ENCODE data around the gene FEZ2.
"Not testable (repeated sequence)": the region's sequence is repeated elsewhere in the genome, so short reads cannot be mapped to it uniquely, and the experiment has no call there.

Gene FEZ2

GRCh38 chr2:36606925-36607324 is 9.0 kb upstream of the FEZ2 start:
- TF ChIP-seq POLR2A (IDR thresholded peaks at IDR 0.05; ENCODE audit: low read depth, low read length): no peak
- no peak for FAIRE-seq
- no peak for DNase-seq (ENCODE audit: insufficient read length, low spot score)

GRCh38 chr2:36605273-36605672 is 7.3 kb upstream of the FEZ2 start:
- TF ChIP-seq POLR2A (IDR thresholded peaks at IDR 0.05; ENCODE audit: low read depth, low read length): no peak
- DNase-seq (ENCODE audit: insufficient read length, low spot score): no peak
- FAIRE-seq: no peak

GRCh38 chr2:36603629-36604028 is 5.7 kb upstream of the FEZ2 start:
- not testable (repeated sequence) for FAIRE-seq; DNase-seq (ENCODE audit: insufficient read length, low spot score)

- no peak for FAIRE-seq
- no peak for TF ChIP-seq POLR2A (IDR thresholded peaks at IDR 0.05; ENCODE audit: low read depth, low read length)
- DNase-seq (ENCODE audit: insufficient read length, low spot score): no peak
Measured at GRCh38 chr2:36597003-36597531, 901 bp downstream of the FEZ2 start.

- FAIRE-seq: no peak
- DNase-seq (ENCODE audit: insufficient read length, low spot score): no peak
- TF ChIP-seq POLR2A (IDR thresholded peaks at IDR 0.05; ENCODE audit: low read depth, low read length): no peak
Measured at GRCh38 chr2:36596397-36596796, 1.6 kb downstream of the FEZ2 start.

- DNase-seq (ENCODE audit: insufficient read length, low spot score): no peak
- TF ChIP-seq POLR2A (IDR thresholded peaks at IDR 0.05; ENCODE audit: low read depth, low read length): no peak
- no peak for FAIRE-seq
Measured at GRCh38 chr2:36594849-36595248, 3.1 kb downstream of the FEZ2 start.

- TF ChIP-seq POLR2A (IDR thresholded peaks at IDR 0.05; ENCODE audit: low read depth, low read length): no peak
- DNase-seq (ENCODE audit: insufficient read length, low spot score): no peak
- FAIRE-seq: no peak
Measured at GRCh38 chr2:36589230-36589630, 8.7 kb downstream of the FEZ2 start.

- DNase-seq (ENCODE audit: insufficient read length, low spot score) (no peak), FAIRE-seq (no peak)
- no peak for TF ChIP-seq POLR2A (IDR thresholded peaks at IDR 0.05; ENCODE audit: low read depth, low read length)
Measured at GRCh38 chr2:36587556-36587955, 10.4 kb downstream of the FEZ2 start.

GRCh38 chr2:36587101-36587500 is 10.9 kb downstream of the FEZ2 start:
- FAIRE-seq: no peak
- no peak for DNase-seq (ENCODE audit: insufficient read length, low spot score)
- TF ChIP-seq POLR2A (IDR thresholded peaks at IDR 0.05; ENCODE audit: low read depth, low read length): no peak

- TF ChIP-seq POLR2A (IDR thresholded peaks at IDR 0.05; ENCODE audit: low read depth, low read length): no peak
- FAIRE-seq: no peak
- no peak for DNase-seq (ENCODE audit: insufficient read length, low spot score)
Measured at GRCh38 chr2:36586672-36587071, 11.3 kb downstream of the FEZ2 start.

- DNase-seq (ENCODE audit: insufficient read length, low spot score) (no peak), FAIRE-seq (no peak)
- no peak for TF ChIP-seq POLR2A (IDR thresholded peaks at IDR 0.05; ENCODE audit: low read depth, low read length)
Measured at GRCh38 chr2:36584148-36584794, 13.7 kb downstream of the FEZ2 start.

- FAIRE-seq (no peak), DNase-seq (ENCODE audit: insufficient read length, low spot score) (no peak)
- no peak for TF ChIP-seq POLR2A (IDR thresholded peaks at IDR 0.05; ENCODE audit: low read depth, low read length)
Measured at GRCh38 chr2:36582951-36583350, 15.0 kb downstream of the FEZ2 start.

- DNase-seq (ENCODE audit: insufficient read length, low spot score): no peak
- FAIRE-seq: no peak
- no peak for TF ChIP-seq POLR2A (IDR thresholded peaks at IDR 0.05; ENCODE audit: low read depth, low read length)
Measured at GRCh38 chr2:36582538-36582937, 15.4 kb downstream of the FEZ2 start.

- no peak for FAIRE-seq
- TF ChIP-seq POLR2A (IDR thresholded peaks at IDR 0.05; ENCODE audit: low read depth, low read length): no peak
Measured at GRCh38 chr2:36579297-36579664, 18.7 kb downstream of the FEZ2 start.

GRCh38 chr2:36578343-36579296 is 19.3 kb downstream of the FEZ2 start:
- peak; percentile 58 for FAIRE-seq
- no peak for DNase-seq (ENCODE audit: insufficient read length, low spot score)
- no peak for TF ChIP-seq POLR2A (IDR thresholded peaks at IDR 0.05; ENCODE audit: low read depth, low read length)

More at GRCh38 chr2:36579297-36579664, 18.7 kb downstream of the FEZ2 start:
- no peak for DNase-seq (ENCODE audit: insufficient read length, low spot score)

All from H54 (cell line).